GM21390 (cell line): ENCODE results near the gene SELENOW.
"Not testable (repeated sequence)": the region's sequence is repeated elsewhere in the genome, so short reads cannot be mapped to it uniquely, and the experiment has no call there.

Experiments used
- ATAC-seq: cut with Tn5 transposase; IDR thresholded peaks from one replicate; pipeline ENCODE4 v1.9.1; 2021; ENCODE audit not compliant: unreplicated experiment

The SELENOW gene

GRCh38 chr19:47756627-47756929 is 21.9 kb upstream of the SELENOW start:
- ATAC-seq = no peak

GRCh38 chr19:47756953-47757608 is 21.4 kb upstream of the SELENOW start:
- ATAC-seq = no peak

- no peak for ATAC-seq
Measured at GRCh38 chr19:47757617-47758442, 20.7 kb upstream of the SELENOW start.

- ATAC-seq = no peak
Measured at GRCh38 chr19:47758443-47758804, 20.1 kb upstream of the SELENOW start.

GRCh38 chr19:47760632-47760999 is 17.9 kb upstream of the SELENOW start:
- ATAC-seq = no peak

GRCh38 chr19:47761566-47761965 is 16.9 kb upstream of the SELENOW start:
- no peak for ATAC-seq

GRCh38 chr19:47762151-47762550 is 16.4 kb upstream of the SELENOW start:
- ATAC-seq = no peak

GRCh38 chr19:47762615-47763308 is 15.7 kb upstream of the SELENOW start:
- ATAC-seq = no peak

- not testable (repeated sequence) for ATAC-seq
Measured at GRCh38 chr19:47764705-47765104, 13.8 kb upstream of the SELENOW start.

GRCh38 chr19:47765523-47766358 is 12.8 kb upstream of the SELENOW start:
- no peak for ATAC-seq

- ATAC-seq = no peak
Measured at GRCh38 chr19:47766359-47766620, 12.2 kb upstream of the SELENOW start.

GRCh38 chr19:47766670-47767069 is 11.8 kb upstream of the SELENOW start:
- no peak for ATAC-seq

- no peak for ATAC-seq
Measured at GRCh38 chr19:47767349-47767748, 11.2 kb upstream of the SELENOW start.

GRCh38 chr19:47768604-47769003 is 9.9 kb upstream of the SELENOW start:
- ATAC-seq = no peak

- no peak for ATAC-seq
Measured at GRCh38 chr19:47769534-47769933, 9.0 kb upstream of the SELENOW start.

- ATAC-seq = not testable (repeated sequence)
Measured at GRCh38 chr19:47771291-47771690, 7.2 kb upstream of the SELENOW start.

GRCh38 chr19:47776568-47776967 is 1.9 kb upstream of the SELENOW start:
- ATAC-seq = no peak

- not testable (repeated sequence) for ATAC-seq
Measured at GRCh38 chr19:47777245-47778048, 1.1 kb upstream of the SELENOW start.

- ATAC-seq = no peak
Measured at GRCh38 chr19:47778954-47779351, 450 bp downstream of the SELENOW start.

GRCh38 chr19:47779524-47780214 is 1.2 kb downstream of the SELENOW start:
- no peak for ATAC-seq
